ENCODE data around the gene CCDC71.
A peak's percentile ranks its signal among the peaks of the same experiment; 100 is the strongest.

The CCDC71 gene

DNA sequence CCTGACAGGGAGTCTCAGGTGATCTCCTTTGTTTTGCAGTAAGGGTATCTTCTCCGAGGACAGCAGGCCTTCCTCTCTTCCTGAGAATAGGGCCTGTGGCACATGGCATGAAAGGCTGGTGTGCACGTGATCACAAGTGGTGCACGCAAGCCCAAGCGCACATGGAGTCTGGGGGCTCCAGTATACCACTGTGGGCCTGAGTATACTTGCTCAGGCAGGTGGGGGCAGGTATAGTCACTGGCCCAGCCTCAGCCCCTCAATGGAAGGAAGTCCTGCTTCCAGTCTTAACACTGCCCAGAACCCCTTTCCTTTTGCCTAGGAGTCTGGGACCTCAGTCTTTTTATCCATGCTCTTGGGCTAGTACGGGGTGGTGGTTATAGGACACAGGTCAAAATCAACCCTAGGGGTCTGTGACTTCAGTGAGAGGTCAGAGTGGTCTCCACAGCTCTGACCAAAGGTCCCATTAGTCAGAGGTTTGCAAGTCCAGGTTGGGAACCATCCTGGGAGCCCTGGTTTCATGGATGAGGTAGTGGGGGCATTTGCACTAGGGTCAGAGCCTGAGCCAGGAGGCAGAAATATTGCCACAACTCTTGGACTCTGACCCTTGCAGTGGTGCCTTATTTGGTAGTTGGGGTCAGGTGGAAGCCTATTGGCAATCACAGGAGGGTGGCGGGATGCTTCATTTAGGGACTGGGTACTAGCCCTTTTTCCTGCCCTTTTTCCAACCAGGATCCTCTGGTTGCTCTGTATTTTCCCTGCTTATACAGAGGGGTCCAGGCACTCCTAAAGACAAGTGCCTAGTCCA lies 823 bp upstream of the CCDC71 start:
- peak overlapping the region; percentile 98 for H3K4me3 ChIP-seq (ENCODE audit: low read depth, low read length)

GRCh38 chr3:49164983-49165720 lies 979 bp downstream of the CCDC71 start:
- H3K4me1 ChIP-seq (ENCODE audit: control insufficient read depth, insufficient read depth, low read length) = peaks cover 15% of the 10 kb centered on the region
- H3K9ac ChIP-seq (ENCODE audit: low read length) = peak overlapping the region; percentile 92
- no peaks in the 10 kb centered on the region for H3K9me3 ChIP-seq (ENCODE audit: control insufficient read depth, insufficient read depth, low read depth, low read length)
- peaks cover 23% of the 10 kb centered on the region for H3K36me3 ChIP-seq (ENCODE audit: control insufficient read depth, insufficient read depth, low read length)
- peak overlapping the region; percentile 90; the same call in 1 of the 2 replicates for H3K27ac ChIP-seq (ENCODE audit: low read depth, low read length)
- peak overlapping the region; percentile 98 for H3K4me3 ChIP-seq (ENCODE audit: low read depth, low read length)
- H3K27me3 ChIP-seq (ENCODE audit: control insufficient read depth, insufficient read depth, low read length) = peaks cover 12% of the 10 kb centered on the region; the same call in 1 of the 2 replicates

More for the DNA sequence above, 823 bp upstream of the CCDC71 start:
- peaks cover 23% of the 10 kb centered on the region for H3K36me3 ChIP-seq (ENCODE audit: control insufficient read depth, insufficient read depth, low read length)
- no peak overlapping the region for H3K27ac ChIP-seq (ENCODE audit: low read depth, low read length)
- peak overlapping the region; percentile 92 for H3K9ac ChIP-seq (ENCODE audit: low read length)
- H3K4me1 ChIP-seq (ENCODE audit: control insufficient read depth, insufficient read depth, low read length) = peaks cover 21% of the 10 kb centered on the region
- H3K9me3 ChIP-seq (ENCODE audit: control insufficient read depth, insufficient read depth, low read depth, low read length) = no peaks in the 10 kb centered on the region
- H3K27me3 ChIP-seq (ENCODE audit: control insufficient read depth, insufficient read depth, low read length) = peaks cover 14% of the 10 kb centered on the region; the same call in 1 of the 2 replicates

GRCh38 chr3:49163609-49164008 lies 2.5 kb downstream of the CCDC71 start:
- H3K9ac ChIP-seq (ENCODE audit: low read length) = no peak overlapping the region
- H3K36me3 ChIP-seq (ENCODE audit: control insufficient read depth, insufficient read depth, low read length) = peaks cover 23% of the 10 kb centered on the region
- H3K9me3 ChIP-seq (ENCODE audit: control insufficient read depth, insufficient read depth, low read depth, low read length) = no peaks in the 10 kb centered on the region
- H3K27me3 ChIP-seq (ENCODE audit: control insufficient read depth, insufficient read depth, low read length) = peaks cover 12% of the 10 kb centered on the region; the same call in 1 of the 2 replicates
- no peak overlapping the region for H3K27ac ChIP-seq (ENCODE audit: low read depth, low read length)
- peaks cover 15% of the 10 kb centered on the region for H3K4me1 ChIP-seq (ENCODE audit: control insufficient read depth, insufficient read depth, low read length)
- no peak overlapping the region for H3K4me3 ChIP-seq (ENCODE audit: low read depth, low read length)

DNA sequence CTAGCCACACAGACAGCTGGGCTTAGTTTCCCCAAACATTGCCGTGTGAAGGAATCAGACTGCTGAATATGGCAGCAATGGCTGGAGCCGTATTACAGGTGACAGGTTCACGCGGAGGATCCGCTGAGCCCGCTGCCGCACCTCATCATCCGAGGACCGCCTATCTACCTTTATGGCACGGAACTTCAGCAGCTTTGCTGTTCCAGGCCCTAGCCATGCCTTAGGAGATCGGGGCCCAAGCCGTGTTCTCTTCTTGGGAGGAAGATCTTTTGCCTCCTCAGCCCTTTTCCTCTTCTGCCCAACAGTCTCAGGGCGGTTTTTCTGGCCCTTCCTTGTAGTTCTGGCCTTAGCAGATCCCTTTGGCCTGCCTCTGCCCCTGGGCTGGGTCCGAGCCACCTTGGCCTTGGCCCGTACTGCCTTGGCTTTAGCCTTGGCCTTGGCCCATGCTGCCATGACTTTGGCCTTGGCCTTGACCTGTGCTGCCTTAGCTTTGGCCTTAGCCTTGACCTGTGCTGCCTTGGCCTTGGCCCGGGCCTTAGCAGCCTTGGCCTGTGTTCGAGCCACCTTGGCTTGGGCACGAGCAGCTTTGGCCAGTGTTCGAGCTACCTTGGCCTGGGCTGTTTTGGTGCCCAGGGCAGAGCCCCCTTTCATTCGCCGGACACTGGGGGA lies 3.2 kb downstream of the CCDC71 start:
- no peak overlapping the region for H3K27ac ChIP-seq (ENCODE audit: low read depth, low read length)
- H3K4me1 ChIP-seq (ENCODE audit: control insufficient read depth, insufficient read depth, low read length) = peaks cover 16% of the 10 kb centered on the region
- no peak overlapping the region for H3K4me3 ChIP-seq (ENCODE audit: low read depth, low read length)
- H3K36me3 ChIP-seq (ENCODE audit: control insufficient read depth, insufficient read depth, low read length) = peaks cover 23% of the 10 kb centered on the region
- no peaks in the 10 kb centered on the region for H3K9me3 ChIP-seq (ENCODE audit: control insufficient read depth, insufficient read depth, low read depth, low read length)
- H3K9ac ChIP-seq (ENCODE audit: low read length) = no peak overlapping the region
- H3K27me3 ChIP-seq (ENCODE audit: control insufficient read depth, insufficient read depth, low read length) = peaks cover 8% of the 10 kb centered on the region; the same call in 1 of the 2 replicates

- no peak overlapping the region for H3K27ac ChIP-seq (ENCODE audit: low read depth, low read length)
- no peak overlapping the region for H3K9ac ChIP-seq (ENCODE audit: low read length)
- H3K9me3 ChIP-seq (ENCODE audit: control insufficient read depth, insufficient read depth, low read depth, low read length) = no peaks in the 10 kb centered on the region
These were observed 4.2 kb downstream of the CCDC71 start for GRCh38 chr3:49161808-49162530.

DNA sequence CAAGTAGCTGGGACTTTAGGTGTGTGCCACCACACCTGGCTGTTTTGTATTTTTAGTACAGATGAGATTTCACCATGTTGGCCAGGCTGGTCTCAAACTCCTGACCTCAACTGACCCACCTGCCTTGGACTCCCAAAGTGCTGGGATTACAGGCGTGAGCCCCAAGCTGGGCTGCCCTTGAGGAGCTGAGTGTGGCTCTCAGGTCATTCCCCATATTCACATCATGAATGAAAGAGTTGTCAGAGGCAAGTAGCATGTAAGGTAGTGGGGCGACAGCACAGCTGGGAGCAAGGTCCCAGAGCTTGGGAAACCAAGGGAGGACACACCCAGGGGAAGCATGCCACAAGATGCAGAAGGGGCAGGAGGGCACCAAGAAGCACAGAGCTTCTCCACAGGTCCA lies 4.9 kb downstream of the CCDC71 start:
- no peak overlapping the region for H3K27ac ChIP-seq (ENCODE audit: low read depth, low read length)
- no peak overlapping the region for H3K9ac ChIP-seq (ENCODE audit: low read length)
- no peaks in the 10 kb centered on the region for H3K27me3 ChIP-seq (ENCODE audit: control insufficient read depth, insufficient read depth, low read length)
- no peaks in the 10 kb centered on the region for H3K9me3 ChIP-seq (ENCODE audit: control insufficient read depth, insufficient read depth, low read depth, low read length)
- no peak overlapping the region for H3K4me3 ChIP-seq (ENCODE audit: low read depth, low read length)
- H3K36me3 ChIP-seq (ENCODE audit: control insufficient read depth, insufficient read depth, low read length) = peaks cover 23% of the 10 kb centered on the region
- H3K4me1 ChIP-seq (ENCODE audit: control insufficient read depth, insufficient read depth, low read length) = peaks cover 11% of the 10 kb centered on the region

More at GRCh38 chr3:49161808-49162530, 4.2 kb downstream of the CCDC71 start:
- Histone ChIP-seq H3K4me1 (ENCODE audit: control insufficient read depth, insufficient read depth, low read length) (peaks cover 17% of the 10 kb centered on the region), H3K36me3 (ENCODE audit: control insufficient read depth, insufficient read depth, low read length) (peaks cover 23% of the 10 kb centered on the region), H3K27me3 (ENCODE audit: control insufficient read depth, insufficient read depth, low read length) (no peaks in the 10 kb centered on the region), H3K4me3 (ENCODE audit: low read depth, low read length) (no peak overlapping the region)

- Histone ChIP-seq H3K4me3 (ENCODE audit: low read depth, low read length) (no peak overlapping the region), H3K36me3 (ENCODE audit: control insufficient read depth, insufficient read depth, low read length) (peaks cover 13% of the 10 kb centered on the region), H3K9me3 (ENCODE audit: control insufficient read depth, insufficient read depth, low read depth, low read length) (no peaks in the 10 kb centered on the region), H3K4me1 (ENCODE audit: control insufficient read depth, insufficient read depth, low read length) (0 out of 2 replicates have a peak, but pooled peaks cover 3% of the 10 kb centered on the region), H3K9ac (ENCODE audit: low read length) (no peak overlapping the region), H3K27ac (ENCODE audit: low read depth, low read length) (no peak overlapping the region), H3K27me3 (ENCODE audit: control insufficient read depth, insufficient read depth, low read length) (no peaks in the 10 kb centered on the region; the same call in none of the 2 replicates)
These were observed 7.3 kb downstream of the CCDC71 start for GRCh38 chr3:49158792-49159191.

DNA sequence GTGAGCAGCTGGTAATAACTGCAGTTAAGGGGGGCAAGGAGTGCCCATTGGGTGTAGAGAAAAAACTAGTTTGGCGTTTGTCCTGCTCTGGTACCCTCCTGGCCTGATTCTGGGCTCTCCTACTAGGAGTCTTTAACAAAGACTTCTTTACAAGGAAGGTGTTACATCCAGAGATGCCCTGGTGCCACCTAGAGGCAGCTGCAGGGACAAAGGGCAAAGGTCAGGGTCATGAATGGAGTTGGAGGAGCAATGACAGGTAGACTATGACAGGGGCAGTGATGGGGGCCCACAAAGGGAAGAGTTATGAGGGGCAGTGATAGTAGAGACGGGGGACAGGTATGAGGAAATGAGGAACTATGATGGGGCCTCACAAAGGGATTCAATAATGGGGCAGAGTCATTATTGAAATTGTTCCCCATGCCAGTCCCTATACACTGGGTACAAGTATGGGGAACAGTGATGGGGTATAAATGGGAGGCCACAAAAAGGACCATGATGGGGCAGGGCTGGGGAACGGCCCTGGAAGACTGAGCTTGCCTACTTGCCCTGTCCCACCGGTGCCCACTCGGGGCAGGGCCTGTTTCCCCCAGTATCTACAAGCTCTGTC lies 7.9 kb downstream of the CCDC71 start:
- Histone ChIP-seq H3K27me3 (ENCODE audit: control insufficient read depth, insufficient read depth, low read length) (no peaks in the 10 kb centered on the region; the same call in none of the 2 replicates), H3K9me3 (ENCODE audit: control insufficient read depth, insufficient read depth, low read depth, low read length) (no peaks in the 10 kb centered on the region), H3K9ac (ENCODE audit: low read length) (no peak overlapping the region), H3K27ac (ENCODE audit: low read depth, low read length) (no peak overlapping the region), H3K4me1 (ENCODE audit: control insufficient read depth, insufficient read depth, low read length) (0 out of 2 replicates have a peak, but pooled peaks cover 3% of the 10 kb centered on the region), H3K36me3 (ENCODE audit: control insufficient read depth, insufficient read depth, low read length) (peaks cover 7% of the 10 kb centered on the region), H3K4me3 (ENCODE audit: low read depth, low read length) (no peak overlapping the region)

GRCh38 chr3:49157289-49157688 lies 8.8 kb downstream of the CCDC71 start:
- H3K9ac ChIP-seq (ENCODE audit: low read length) = no peak overlapping the region
- 0 out of 2 replicates have a peak, but pooled peaks cover 3% of the 10 kb centered on the region for H3K4me1 ChIP-seq (ENCODE audit: control insufficient read depth, insufficient read depth, low read length)
- H3K27ac ChIP-seq (ENCODE audit: low read depth, low read length) = no peak overlapping the region
- no peaks in the 10 kb centered on the region; the same call in none of the 2 replicates for H3K27me3 ChIP-seq (ENCODE audit: control insufficient read depth, insufficient read depth, low read length)
- no peaks in the 10 kb centered on the region for H3K9me3 ChIP-seq (ENCODE audit: control insufficient read depth, insufficient read depth, low read depth, low read length)
- H3K4me3 ChIP-seq (ENCODE audit: low read depth, low read length) = no peak overlapping the region
- no peaks in the 10 kb centered on the region for H3K36me3 ChIP-seq (ENCODE audit: control insufficient read depth, insufficient read depth, low read length)

DNA sequence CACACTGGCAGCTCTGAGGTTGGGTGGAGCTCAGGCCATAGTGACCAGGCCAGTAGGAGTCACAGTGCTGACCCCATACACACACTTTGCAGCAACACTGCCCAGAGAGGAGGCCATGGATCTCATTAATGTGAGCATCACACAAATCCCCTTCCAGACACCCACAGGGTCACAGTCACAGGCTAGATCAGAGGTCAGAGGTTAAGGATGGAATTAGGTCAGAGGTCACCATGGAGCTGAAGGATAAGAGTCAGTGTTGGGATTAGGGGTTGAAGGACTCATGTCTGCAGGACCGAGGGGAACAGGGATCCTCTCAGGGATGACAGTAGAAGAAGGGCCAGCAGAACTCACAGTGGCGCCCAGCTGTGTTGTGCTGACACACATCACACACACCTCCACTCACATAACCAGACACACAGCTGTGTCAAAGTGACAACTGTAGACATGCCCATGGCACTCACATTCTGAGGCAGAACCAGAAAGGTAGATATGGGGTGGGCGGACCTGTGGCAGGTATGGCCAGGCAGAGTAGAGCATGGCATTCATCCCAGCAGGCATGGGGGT lies 12.7 kb downstream of the CCDC71 start:
- Histone ChIP-seq H3K36me3 (ENCODE audit: control insufficient read depth, insufficient read depth, low read length) (no peaks in the 10 kb centered on the region), H3K27me3 (ENCODE audit: control insufficient read depth, insufficient read depth, low read length) (no peaks in the 10 kb centered on the region; the same call in none of the 2 replicates), H3K9ac (ENCODE audit: low read length) (no peak overlapping the region), H3K4me3 (ENCODE audit: low read depth, low read length) (no peak overlapping the region), H3K9me3 (ENCODE audit: control insufficient read depth, insufficient read depth, low read depth, low read length) (no peaks in the 10 kb centered on the region), H3K27ac (ENCODE audit: low read depth, low read length) (no peak overlapping the region), H3K4me1 (ENCODE audit: control insufficient read depth, insufficient read depth, low read length) (0 out of 2 replicates have a peak, but pooled peaks cover 3% of the 10 kb centered on the region)
